GM23338 (cell line): Measurements from ENCODE around the gene NLRP14. TPM values are rescaled to one million over a fixed set of nuclear protein-coding genes. Genes with fewer than 3 reads are reported as not detected.

Experiments used
- ATAC-seq: fragments of 200-7000 bp; cut with Tn5 transposase; 3 replicates; pipeline ENCODE4 v1.9.1; 2020
- DNase-seq: peaks from one replicate; pipeline ENCODE4 v3.0.0-alpha.2; 2015; ENCODE audit warnings: low spot score
- H2AFZ ChIP-seq: fragments of 200-600 bp; sonication (generic); 2 replicates; pipeline ENCODE4 v1.8.0; 2016; ENCODE audit warnings: antibody characterized with exemption, mild to moderate bottlenecking, moderate library complexity
- H3F3A ChIP-seq: fragments of 200-600 bp; sonication (generic); replicated peaks from 2 replicates; pipeline ENCODE4 v1.8.0; 2017; ENCODE audit warnings: antibody characterized with exemption, mixed run types, low read depth
- H3K27ac ChIP-seq: fragments of 200-600 bp; sonication (generic); 2 replicates; pipeline ENCODE4 v1.6.1; 2016; ENCODE audit warnings: low read depth
- H3K27me3 ChIP-seq: fragments of 200-600 bp; sonication (generic); 2 replicates; pipeline ENCODE4 v1.8.0; 2016; ENCODE audit warnings: mild to moderate bottlenecking, mixed run types, moderate library complexity; ENCODE audit not compliant: insufficient read depth
- H3K36me3 ChIP-seq: fragments of 200-600 bp; sonication (generic); 2 replicates; pipeline ENCODE4 v1.8.0; 2016; ENCODE audit warnings: mild to moderate bottlenecking; ENCODE audit not compliant: insufficient read depth
- H3K4me1 ChIP-seq: fragments of 200-600 bp; sonication (generic); 2 replicates; pipeline ENCODE4 v1.8.0; 2016; ENCODE audit warnings: mild to moderate bottlenecking, moderate library complexity; ENCODE audit not compliant: insufficient read depth
- H3K4me2 ChIP-seq: fragments of 200-600 bp; sonication (generic); 2 replicates; pipeline ENCODE4 v1.7.1; 2017; ENCODE audit warnings: mixed run types
- H3K4me3 ChIP-seq: fragments of 200-600 bp; sonication (generic); 2 replicates; pipeline ENCODE4 v1.6.1; 2016; ENCODE audit warnings: mixed run types
- H3K79me2 ChIP-seq: fragments of 200-600 bp; sonication (generic); replicated peaks from 2 replicates; pipeline ENCODE4 v1.8.0; 2017; ENCODE audit warnings: mild to moderate bottlenecking; ENCODE audit not compliant: insufficient read depth
- H3K9me2 ChIP-seq: fragments of 200-600 bp; sonication (generic); 2 replicates; pipeline ENCODE4 v1.8.0; 2017; ENCODE audit not compliant: insufficient read depth
- H4K20me1 ChIP-seq: fragments of 200-600 bp; sonication (generic); replicated peaks from 2 replicates; pipeline ENCODE4 v1.8.0; 2017; ENCODE audit warnings: mild to moderate bottlenecking; ENCODE audit not compliant: insufficient read depth
- H3K27ac Mint-ChIP-seq: 2 replicates; pipeline ENCODE4 v1.8.0; 2020; ENCODE audit warnings: inconsistent platforms, mild to moderate bottlenecking, moderate library complexity, mixed read lengths
- H3K27me3 Mint-ChIP-seq: 3 replicates; pipeline ENCODE4 v1.8.0; 2022; ENCODE audit warnings: low read depth, mild to moderate bottlenecking, moderate library complexity, mixed read lengths, inconsistent platforms; ENCODE audit not compliant: insufficient read depth, poor library complexity
- H3K36me3 Mint-ChIP-seq: 3 replicates; pipeline ENCODE4 v1.8.0; 2021; ENCODE audit warnings: low read depth, mild to moderate bottlenecking, inconsistent platforms, moderate library complexity, mixed read lengths
- H3K4me1 Mint-ChIP-seq: 3 replicates; pipeline ENCODE4 v1.8.0; 2020; ENCODE audit warnings: mild to moderate bottlenecking, inconsistent platforms, mixed read lengths
- H3K4me3 Mint-ChIP-seq: 3 replicates; pipeline ENCODE4 v1.8.0; 2021; ENCODE audit warnings: moderate library complexity, mild to moderate bottlenecking, inconsistent platforms, mixed read lengths
- H3K9me3 Mint-ChIP-seq: 3 replicates; pipeline ENCODE4 v1.8.0; 2020; ENCODE audit warnings: moderate library complexity, mild to moderate bottlenecking, inconsistent platforms, mixed read lengths
- CREB1 ChIP-seq: fragments of 250-450 bp; sonication (Bioruptor Pico); IDR thresholded peaks from 2 replicates; pipeline ENCODE4 v1.5.0; 2020; ENCODE audit warnings: low read depth, mild to moderate bottlenecking, moderate library complexity
- EZH2 ChIP-seq: fragments of 200-600 bp; sonication (generic); IDR thresholded peaks from one replicate; pipeline ENCODE4 v1.8.0; 2017; ENCODE audit warnings: antibody characterized with exemption, mild to moderate bottlenecking, low read depth; ENCODE audit not compliant: unreplicated experiment
- EZH2phosphoT487 ChIP-seq: fragments of 200-600 bp; sonication (generic); IDR thresholded peaks from one replicate; pipeline ENCODE4 v1.8.1; 2018; ENCODE audit warnings: antibody characterized with exemption; ENCODE audit not compliant: unreplicated experiment
- JUNB ChIP-seq: IDR thresholded peaks from one replicate; pipeline ENCODE4 v1.6.1; 2016; ENCODE audit warnings: antibody characterized with exemption; ENCODE audit not compliant: unreplicated experiment
- NANOG ChIP-seq: IDR thresholded peaks from 2 replicates; pipeline ENCODE4 v1.6.1; 2016; ENCODE audit warnings: antibody characterized with exemption, borderline replicate concordance
- POLR2AphosphoS5 ChIP-seq: IDR thresholded peaks from 2 replicates; pipeline ENCODE4 v1.6.1; 2016; ENCODE audit warnings: antibody characterized with exemption, low read depth
- REST ChIP-seq: IDR thresholded peaks from one replicate; pipeline ENCODE4 v1.6.1; 2018; ENCODE audit warnings: antibody characterized with exemption; ENCODE audit not compliant: unreplicated experiment
- STAT1 ChIP-seq: IDR thresholded peaks from one replicate; pipeline ENCODE4 v1.6.1; 2016; ENCODE audit warnings: antibody characterized with exemption; ENCODE audit not compliant: unreplicated experiment
- ZNF114 ChIP-seq: fragments of 250-450 bp; sonication (Bioruptor Pico); IDR thresholded peaks from 2 replicates; pipeline ENCODE4 v1.5.0; 2020; ENCODE audit warnings: mild to moderate bottlenecking, moderate library complexity
- ZNF331 ChIP-seq: fragments of 250-450 bp; sonication (Bioruptor Pico); IDR thresholded peaks from 2 replicates; pipeline ENCODE4 v1.5.0; 2020; ENCODE audit warnings: low read depth, mild to moderate bottlenecking, moderate library complexity
- ZNF462 ChIP-seq: fragments of 250-450 bp; sonication (Bioruptor Pico); IDR thresholded peaks from 2 replicates; pipeline ENCODE4 v1.5.0; 2020; ENCODE audit warnings: mild to moderate bottlenecking, moderate library complexity
- polyA plus RNA-seq: library from polyadenylated mRNA; unstranded; fragments of >200 nt; fragmentation: Nextera tagmentation; extraction: Ambion mirVana; gene quantifications from 2 replicates; pipeline ENCODE4 v1.2.1, GENCODE V29; 2016
- total RNA-seq: library from RNA; depleted of rRNA; stranded (reverse); fragments of >200 nt; shearing (Covaris generic); gene quantifications from 2 replicates; pipeline ENCODE4 v1.2.3, GENCODE V29; 2014
- TF ChIP-seq, protein P1 (sequence below), 2 experiments: fragments of 200-600 bp in 1 of 2; sonication (generic) in 1 of 2; conservative IDR thresholded peaks; 2 replicates each; pipeline versions ENCODE4 v1.5.1 to v1.6.1; 2016 to 2017; ENCODE audit warnings: antibody characterized with exemption in 2 of 2, low read depth in 2 of 2, mild to moderate bottlenecking in 2 of 2, moderate library complexity in 1 of 2
- TF ChIP-seq, protein P2 (sequence below): IDR thresholded peaks from 2 replicates; pipeline ENCODE4 v1.6.1; 2016; ENCODE audit warnings: antibody characterized with exemption

Gene NLRP14
- total and polyA plus RNA-seq, 2 experiments from 2014 or later, result 0.10 TPM; not detected in 1

GRCh38 chr11:7030836-7031235, 10.6 kb downstream of the NLRP14 start:
- H3K9me2 ChIP-seq, result no peaks in the 10 kb centered on the region
- no peak overlapping the region for H3K4me2 ChIP-seq
- no peaks in the 10 kb centered on the region for H3K36me3 ChIP-seq
- H3K4me3 Mint-ChIP-seq, result no peak overlapping the region
- no peaks in the 10 kb centered on the region for H3K4me1 Mint-ChIP-seq
- TF ChIP-seq ZNF462 (CRISPR knock-in tag), result no peak
- no peak for TF ChIP-seq POLR2AphosphoS5
- TF ChIP-seq ZNF114, result no peak
- TF ChIP-seq REST, result no peak
- TF ChIP-seq EZH2, result no peak
- TF ChIP-seq, protein P1, sequence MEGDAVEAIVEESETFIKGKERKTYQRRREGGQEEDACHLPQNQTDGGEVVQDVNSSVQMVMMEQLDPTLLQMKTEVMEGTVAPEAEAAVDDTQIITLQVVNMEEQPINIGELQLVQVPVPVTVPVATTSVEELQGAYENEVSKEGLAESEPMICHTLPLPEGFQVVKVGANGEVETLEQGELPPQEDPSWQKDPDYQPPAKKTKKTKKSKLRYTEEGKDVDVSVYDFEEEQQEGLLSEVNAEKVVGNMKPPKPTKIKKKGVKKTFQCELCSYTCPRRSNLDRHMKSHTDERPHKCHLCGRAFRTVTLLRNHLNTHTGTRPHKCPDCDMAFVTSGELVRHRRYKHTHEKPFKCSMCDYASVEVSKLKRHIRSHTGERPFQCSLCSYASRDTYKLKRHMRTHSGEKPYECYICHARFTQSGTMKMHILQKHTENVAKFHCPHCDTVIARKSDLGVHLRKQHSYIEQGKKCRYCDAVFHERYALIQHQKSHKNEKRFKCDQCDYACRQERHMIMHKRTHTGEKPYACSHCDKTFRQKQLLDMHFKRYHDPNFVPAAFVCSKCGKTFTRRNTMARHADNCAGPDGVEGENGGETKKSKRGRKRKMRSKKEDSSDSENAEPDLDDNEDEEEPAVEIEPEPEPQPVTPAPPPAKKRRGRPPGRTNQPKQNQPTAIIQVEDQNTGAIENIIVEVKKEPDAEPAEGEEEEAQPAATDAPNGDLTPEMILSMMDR (conservative IDR thresholded peaks at IDR 0.05; ENCODE audit: low read depth in 2 of 2), result no peak
- no peak for TF ChIP-seq STAT1
- TF ChIP-seq ZNF331 (CRISPR knock-in tag), result no peak
- no peak for TF ChIP-seq CREB1 (CRISPR knock-in tag)
- TF ChIP-seq, protein P2, sequence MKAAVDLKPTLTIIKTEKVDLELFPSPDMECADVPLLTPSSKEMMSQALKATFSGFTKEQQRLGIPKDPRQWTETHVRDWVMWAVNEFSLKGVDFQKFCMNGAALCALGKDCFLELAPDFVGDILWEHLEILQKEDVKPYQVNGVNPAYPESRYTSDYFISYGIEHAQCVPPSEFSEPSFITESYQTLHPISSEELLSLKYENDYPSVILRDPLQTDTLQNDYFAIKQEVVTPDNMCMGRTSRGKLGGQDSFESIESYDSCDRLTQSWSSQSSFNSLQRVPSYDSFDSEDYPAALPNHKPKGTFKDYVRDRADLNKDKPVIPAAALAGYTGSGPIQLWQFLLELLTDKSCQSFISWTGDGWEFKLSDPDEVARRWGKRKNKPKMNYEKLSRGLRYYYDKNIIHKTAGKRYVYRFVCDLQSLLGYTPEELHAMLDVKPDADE, result no peak
- TF ChIP-seq NANOG, result no peak
- no peak for TF ChIP-seq EZH2phosphoT487
- no peak for TF ChIP-seq JUNB
- no peaks in the 10 kb centered on the region for H3K27me3 ChIP-seq
- no peak overlapping the region for H3K4me3 ChIP-seq
- no peaks in the 10 kb centered on the region for H3K27me3 Mint-ChIP-seq
- H3K27ac Mint-ChIP-seq, result no peak overlapping the region
- ATAC-seq (peak; percentile 71), DNase-seq (peak; percentile 14)
- H3K36me3 Mint-ChIP-seq, result no peaks in the 10 kb centered on the region
- no peaks in the 10 kb centered on the region for H3F3A ChIP-seq
- H4K20me1 ChIP-seq, result no peaks in the 10 kb centered on the region
- peak overlapping the region; percentile 56 for H2AFZ ChIP-seq
- H3K9me3 Mint-ChIP-seq, result no peaks in the 10 kb centered on the region
- H3K4me1 ChIP-seq, result no peaks in the 10 kb centered on the region
- H3K79me2 ChIP-seq, result no peaks in the 10 kb centered on the region
- H3K27ac ChIP-seq, result no peak overlapping the region
